GM21526 (cell line): ENCODE data around the gene IMPA2.
"Not testable (repeated sequence)": the region's sequence is repeated elsewhere in the genome, so short reads cannot be mapped to it uniquely, and the experiment has no call there.

Source experiments
- ATAC-seq: cut with Tn5 transposase; IDR thresholded peaks from one replicate; pipeline ENCODE4 v1.9.1; 2021; ENCODE audit warnings: moderate library complexity; ENCODE audit not compliant: unreplicated experiment, low FRiP score

The IMPA2 gene

GRCh38 chr18:12064086-12064763 is 82.9 kb downstream of the IMPA2 start:
- ATAC-seq = no peak

- ATAC-seq = no peak
Measured at GRCh38 chr18:12065397-12065796, 84.1 kb downstream of the IMPA2 start.

GRCh38 chr18:12066910-12067511 is 85.7 kb downstream of the IMPA2 start:
- no peak for ATAC-seq

GRCh38 chr18:12067671-12068070 is 86.4 kb downstream of the IMPA2 start:
- no peak for ATAC-seq

GRCh38 chr18:12068316-12068949 is 87.1 kb downstream of the IMPA2 start:
- not testable (repeated sequence) for ATAC-seq

GRCh38 chr18:12068950-12069320 is 87.6 kb downstream of the IMPA2 start:
- ATAC-seq = no peak

GRCh38 chr18:12071066-12071465 is 89.8 kb downstream of the IMPA2 start:
- not testable (repeated sequence) for ATAC-seq

GRCh38 chr18:12072996-12073395 is 91.7 kb downstream of the IMPA2 start:
- no peak for ATAC-seq

- ATAC-seq = no peak
Measured at GRCh38 chr18:12074736-12075135, 93.4 kb downstream of the IMPA2 start.

- ATAC-seq = no peak
Measured at GRCh38 chr18:12076424-12077140, 95.3 kb downstream of the IMPA2 start.

- not testable (repeated sequence) for ATAC-seq
Measured at GRCh38 chr18:12077994-12078393, 96.7 kb downstream of the IMPA2 start.

- ATAC-seq = no peak
Measured at GRCh38 chr18:12079491-12080237, 98.4 kb downstream of the IMPA2 start.
